OCI-LY1 (cell line): Measurements from ENCODE around the gene ZNF362.

Experiments
- H2AFZ ChIP-seq: fragments of 200-600 bp; sonication (generic), shearing (Covaris generic); 2 replicates; pipeline ENCODE4 v1.6.0; 2014; ENCODE audit warnings: antibody characterized with exemption, mild to moderate bottlenecking, low read length
- H3F3A ChIP-seq: fragments of 200-600 bp; sonication (generic), shearing (Covaris generic); 2 replicates; pipeline ENCODE4 v1.6.0; 2014; ENCODE audit warnings: mild to moderate bottlenecking, antibody characterized with exemption, low read length, moderate library complexity; ENCODE audit not compliant: insufficient read depth
- H3K27ac ChIP-seq: fragments of 200-600 bp; sonication (generic); 2 replicates; pipeline ENCODE4 v1.5.1; 2014; ENCODE audit warnings: low read length, mixed run types, mild to moderate bottlenecking, low read depth; ENCODE audit not compliant: poor library complexity, severe bottlenecking
- H3K27me3 ChIP-seq: fragments of 200-600 bp; sonication (generic); 2 replicates; pipeline ENCODE4 v1.6.0; 2014; ENCODE audit warnings: antibody characterized with exemption, mild to moderate bottlenecking, low read length, moderate library complexity; ENCODE audit not compliant: insufficient read depth
- H3K36me3 ChIP-seq: fragments of 200-600 bp; sonication (generic); 2 replicates; pipeline ENCODE4 v1.6.1; 2014; ENCODE audit warnings: mild to moderate bottlenecking, antibody characterized with exemption, low read length, moderate library complexity, mixed read lengths; ENCODE audit not compliant: insufficient read depth
- H3K4me1 ChIP-seq: fragments of 200-600 bp; sonication (generic); 2 replicates; pipeline ENCODE4 v1.5.1; 2014; ENCODE audit warnings: mild to moderate bottlenecking, low read length, moderate library complexity; ENCODE audit not compliant: insufficient read depth, severe bottlenecking
- H3K4me2 ChIP-seq: fragments of 200-600 bp; sonication (generic), shearing (Covaris generic); 2 replicates; pipeline ENCODE4 v1.6.1; 2014; ENCODE audit warnings: low read length
- H3K4me3 ChIP-seq: fragments of 200-600 bp; sonication (generic); 2 replicates; pipeline ENCODE4 v1.5.1; 2014; ENCODE audit warnings: low read length, low read depth, mild to moderate bottlenecking, mixed read lengths; ENCODE audit not compliant: poor library complexity, severe bottlenecking
- H3K79me2 ChIP-seq: fragments of 200-600 bp; shearing (Covaris generic); 2 replicates; pipeline ENCODE4 v1.6.1; 2016; ENCODE audit warnings: mixed run types, low read length, mixed read lengths; ENCODE audit not compliant: insufficient read depth
- H3K9ac ChIP-seq: fragments of 200-600 bp; sonication (generic), shearing (Covaris generic); 2 replicates; pipeline ENCODE4 v1.6.1; 2014; ENCODE audit warnings: mild to moderate bottlenecking, low read length, mixed read lengths
- H3K9me2 ChIP-seq: fragments of 200-600 bp; sonication (generic), shearing (Covaris generic); 2 replicates; pipeline ENCODE4 v1.6.1; 2014; ENCODE audit warnings: low read depth, mild to moderate bottlenecking, low read length, mixed read lengths
- H3K9me3 ChIP-seq: fragments of 200-600 bp; shearing (Covaris generic); 2 replicates; pipeline ENCODE4 v1.6.1; 2014; ENCODE audit warnings: low read length, mixed read lengths
- H4K20me1 ChIP-seq: fragments of 200-600 bp; sonication (generic), shearing (Covaris generic); 2 replicates; pipeline ENCODE4 v1.6.0; 2016; ENCODE audit warnings: mild to moderate bottlenecking, low read length; ENCODE audit not compliant: insufficient read depth
- EZH2 ChIP-seq: fragments of 200-600 bp; sonication (generic), shearing (Covaris generic); IDR thresholded peaks from 2 replicates; pipeline ENCODE4 v1.8.0; 2017; ENCODE audit warnings: borderline replicate concordance, mixed run types, mild to moderate bottlenecking, antibody characterized with exemption, low read length, moderate library complexity, mixed read lengths
- TF ChIP-seq, protein P1 (sequence below): fragments of 200-600 bp; sonication (generic), shearing (Covaris generic); IDR thresholded peaks from 2 replicates; pipeline ENCODE4 v1.5.1; 2017; ENCODE audit warnings: mild to moderate bottlenecking, antibody characterized with exemption, low read length, moderate library complexity, mixed read lengths

Gene ZNF362

DNA sequence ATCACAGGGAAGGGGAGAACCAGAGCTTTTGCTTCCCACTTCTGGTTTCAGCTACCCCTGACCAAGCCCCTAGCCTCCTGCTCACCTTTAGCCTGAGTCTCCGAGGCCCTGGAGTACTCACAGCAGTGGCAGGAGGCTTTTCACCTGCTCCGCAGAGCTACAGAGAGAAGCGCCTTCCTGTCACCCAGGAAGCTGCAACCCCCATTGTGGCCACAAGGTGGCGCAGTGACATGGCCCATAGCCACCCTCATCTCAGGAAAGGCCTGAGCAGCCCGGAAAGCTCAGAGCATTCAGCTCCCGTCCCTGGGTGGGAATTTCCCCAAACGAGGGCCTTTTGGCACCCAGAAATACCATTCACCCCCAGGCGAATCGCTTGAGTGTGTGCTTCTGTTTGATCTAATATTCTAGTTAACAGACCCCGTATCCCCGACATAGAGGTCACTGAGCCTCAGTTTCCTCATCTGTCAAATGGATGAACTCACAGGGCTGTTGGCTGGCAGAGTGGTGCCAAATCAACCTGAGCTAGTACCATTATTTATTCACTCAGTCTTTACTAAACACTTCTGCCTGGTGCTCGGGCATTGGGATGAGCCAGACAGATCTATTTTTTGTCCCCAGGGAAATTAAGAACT lies 39.3 kb downstream of the ZNF362 start:
- no peaks in the 10 kb centered on the region for H3K9me3 ChIP-seq
- H2AFZ ChIP-seq, result no peak overlapping the region

DNA sequence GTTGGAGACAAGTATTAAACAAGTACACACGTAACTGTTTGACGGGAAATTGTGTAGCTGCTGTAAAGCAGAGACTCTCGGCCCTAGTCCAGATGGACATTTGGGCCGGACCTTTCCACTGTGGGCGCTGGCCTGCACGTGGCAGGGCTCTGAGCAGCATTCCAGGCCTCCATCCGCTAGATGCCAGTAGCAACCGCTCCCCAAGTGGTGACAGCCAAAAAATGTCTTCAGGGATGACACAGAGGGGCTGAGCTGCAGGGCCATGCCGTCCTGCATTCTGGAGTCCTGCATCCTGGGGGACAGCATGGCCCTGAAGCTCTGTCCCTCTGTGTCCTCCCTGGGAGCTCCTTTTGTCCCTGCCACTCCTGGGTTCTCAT lies 39.8 kb downstream of the ZNF362 start:
- no peaks in the 10 kb centered on the region for H4K20me1 ChIP-seq
- H3K79me2 ChIP-seq, result no peaks in the 10 kb centered on the region
- no peak overlapping the region for H3K9ac ChIP-seq
- no peak overlapping the region for H3K4me3 ChIP-seq
- no peak overlapping the region for H2AFZ ChIP-seq
- no peaks in the 10 kb centered on the region for H3K9me3 ChIP-seq
- no peak overlapping the region for H3K4me2 ChIP-seq
- no peaks in the 10 kb centered on the region for H3K36me3 ChIP-seq
- no peaks in the 10 kb centered on the region for H3K9me2 ChIP-seq
- TF ChIP-seq EZH2, result no peak
- H3F3A ChIP-seq, result no peaks in the 10 kb centered on the region
- H3K27me3 ChIP-seq, result no peaks in the 10 kb centered on the region
- no peak overlapping the region for H3K27ac ChIP-seq
- H3K4me1 ChIP-seq, result no peaks in the 10 kb centered on the region

More for the DNA sequence above, 39.3 kb downstream of the ZNF362 start:
- no peaks in the 10 kb centered on the region for H3K4me1 ChIP-seq
- no peak overlapping the region for H3K4me3 ChIP-seq
- no peaks in the 10 kb centered on the region for H4K20me1 ChIP-seq
- no peak overlapping the region for H3K27ac ChIP-seq
- H3K36me3 ChIP-seq, result no peaks in the 10 kb centered on the region
- H3K79me2 ChIP-seq, result no peaks in the 10 kb centered on the region
- no peak overlapping the region for H3K4me2 ChIP-seq
- no peaks in the 10 kb centered on the region for H3K9me2 ChIP-seq
- TF ChIP-seq, protein P1, sequence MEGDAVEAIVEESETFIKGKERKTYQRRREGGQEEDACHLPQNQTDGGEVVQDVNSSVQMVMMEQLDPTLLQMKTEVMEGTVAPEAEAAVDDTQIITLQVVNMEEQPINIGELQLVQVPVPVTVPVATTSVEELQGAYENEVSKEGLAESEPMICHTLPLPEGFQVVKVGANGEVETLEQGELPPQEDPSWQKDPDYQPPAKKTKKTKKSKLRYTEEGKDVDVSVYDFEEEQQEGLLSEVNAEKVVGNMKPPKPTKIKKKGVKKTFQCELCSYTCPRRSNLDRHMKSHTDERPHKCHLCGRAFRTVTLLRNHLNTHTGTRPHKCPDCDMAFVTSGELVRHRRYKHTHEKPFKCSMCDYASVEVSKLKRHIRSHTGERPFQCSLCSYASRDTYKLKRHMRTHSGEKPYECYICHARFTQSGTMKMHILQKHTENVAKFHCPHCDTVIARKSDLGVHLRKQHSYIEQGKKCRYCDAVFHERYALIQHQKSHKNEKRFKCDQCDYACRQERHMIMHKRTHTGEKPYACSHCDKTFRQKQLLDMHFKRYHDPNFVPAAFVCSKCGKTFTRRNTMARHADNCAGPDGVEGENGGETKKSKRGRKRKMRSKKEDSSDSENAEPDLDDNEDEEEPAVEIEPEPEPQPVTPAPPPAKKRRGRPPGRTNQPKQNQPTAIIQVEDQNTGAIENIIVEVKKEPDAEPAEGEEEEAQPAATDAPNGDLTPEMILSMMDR, result peak; percentile 87
- no peak for TF ChIP-seq EZH2
- H3F3A ChIP-seq, result no peaks in the 10 kb centered on the region
- no peaks in the 10 kb centered on the region for H3K27me3 ChIP-seq
- no peak overlapping the region for H3K9ac ChIP-seq

DNA sequence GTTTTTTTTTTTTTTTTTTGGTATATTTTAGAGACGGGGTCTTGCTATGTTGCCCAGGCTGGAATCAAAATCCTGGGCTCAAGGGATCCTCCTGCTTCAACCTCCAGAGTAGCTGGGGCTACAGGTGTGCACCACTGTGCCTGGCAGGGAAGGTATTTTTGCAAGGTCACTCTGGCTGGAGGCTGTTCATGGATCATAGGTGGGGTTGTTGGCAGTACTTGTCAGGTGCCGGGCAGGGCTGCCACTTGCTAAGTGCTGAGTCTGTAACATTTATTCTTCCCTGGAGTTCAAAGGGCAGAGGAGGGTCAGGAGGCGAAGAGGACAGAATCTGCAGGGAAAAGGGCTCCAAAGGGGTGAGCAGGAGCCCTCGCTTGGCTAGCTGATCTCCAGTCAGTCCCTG lies 40.5 kb downstream of the ZNF362 start:
- Histone ChIP-seq H3K9me2 (no peaks in the 10 kb centered on the region), H3K4me2 (no peak overlapping the region), H3K79me2 (no peaks in the 10 kb centered on the region), H3K9me3 (no peaks in the 10 kb centered on the region), H3K36me3 (no peaks in the 10 kb centered on the region), H3K9ac (no peak overlapping the region), H4K20me1 (no peaks in the 10 kb centered on the region), H3K27me3 (no peaks in the 10 kb centered on the region), H3K4me3 (no peak overlapping the region), H2AFZ (no peak overlapping the region), H3K4me1 (no peaks in the 10 kb centered on the region), H3F3A (no peaks in the 10 kb centered on the region), H3K27ac (no peak overlapping the region)
- TF ChIP-seq, protein P1, result no peak
- TF ChIP-seq EZH2, result no peak
